Measurements from ENCODE around the gene RBM5.
"Not testable (repeated sequence)": the region's sequence is repeated elsewhere in the genome, so short reads cannot be mapped to it uniquely, and the experiment has no call there.

RBM5 gene

GRCh38 chr3:50088725-50089608 is at the start of gene RBM5:
TSS of gene RBM5 (plus strand) at chr3:50088919. CDS start at chr3:50090435, 1,516 bp downstream.
- DNase-seq: peak; percentile 93 to 95

DNA sequence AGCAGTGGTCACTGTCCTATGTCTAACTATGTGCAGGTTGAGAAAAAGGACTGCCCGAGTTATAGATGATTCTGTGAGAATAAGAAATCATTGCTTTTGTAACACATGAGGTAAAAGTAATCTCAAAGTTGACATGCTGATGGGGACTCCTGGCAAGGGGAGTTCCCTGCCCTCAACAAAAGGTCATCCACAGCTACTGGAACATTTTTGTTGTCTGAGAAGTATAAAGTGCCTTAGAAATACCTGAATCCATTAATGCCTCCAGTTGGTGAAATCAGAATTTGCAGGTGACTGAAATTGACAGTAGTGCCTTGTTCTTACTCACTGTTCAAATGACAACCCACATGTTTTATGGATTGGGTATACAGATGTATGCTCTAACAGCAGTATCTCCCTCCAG is 43.7 kb upstream of the RBM5 start:
- DNase-seq: no peak

- DNase-seq: no peak
These were observed 41.3 kb upstream of the RBM5 start for GRCh38 chr3:50047426-50047825.

- DNase-seq: no peak
These were observed 38.4 kb upstream of the RBM5 start for GRCh38 chr3:50050361-50050760.

GRCh38 chr3:50057756-50058155 is 31.0 kb upstream of the RBM5 start:
- no peak for DNase-seq

GRCh38 chr3:50068134-50068533 is 20.6 kb upstream of the RBM5 start:
- DNase-seq: no peak

DNA sequence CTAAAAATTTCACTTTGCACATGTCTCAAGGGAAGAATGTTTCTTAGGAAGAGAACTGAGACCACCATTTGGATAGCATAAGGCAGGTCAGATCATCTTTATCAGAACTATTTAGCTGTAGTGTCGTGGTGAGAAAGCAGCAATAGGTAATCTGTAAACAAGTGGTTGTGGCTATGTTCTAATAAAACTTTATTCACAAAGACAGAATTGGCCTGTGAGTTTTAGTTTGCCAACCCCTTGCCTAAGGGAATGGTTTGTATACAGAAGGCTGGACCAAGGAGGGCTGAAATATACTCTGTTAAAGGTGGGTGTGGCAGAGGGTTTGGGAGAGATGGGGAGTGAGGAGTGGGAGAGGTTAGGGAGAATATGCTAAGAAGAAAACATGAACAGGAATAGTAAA is 10.6 kb upstream of the RBM5 start:
- DNase-seq: no peak

GRCh38 chr3:50078622-50079021 is 10.1 kb upstream of the RBM5 start:
- DNase-seq: no peak

DNA sequence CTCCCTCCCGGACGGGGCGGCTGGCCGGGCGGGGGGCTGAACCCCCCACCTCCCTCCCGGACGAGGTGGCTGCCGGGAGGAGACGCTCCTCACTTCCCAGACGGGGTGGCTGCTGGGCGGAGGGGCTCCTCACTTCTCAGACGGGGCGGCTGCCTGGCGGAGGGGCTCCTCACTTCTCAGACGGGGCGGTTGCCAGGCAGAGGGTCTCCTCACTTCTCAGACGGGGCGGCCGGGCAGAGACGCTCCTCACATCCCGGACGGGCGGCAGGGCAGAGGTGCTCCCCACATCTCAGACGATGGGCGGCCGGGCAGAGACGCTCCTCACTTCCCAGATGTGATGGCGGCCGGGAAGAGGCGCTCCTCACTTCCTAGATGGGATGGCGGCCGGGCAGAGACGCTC is 3.8 kb upstream of the RBM5 start:
- not testable (repeated sequence) for DNase-seq

DNA sequence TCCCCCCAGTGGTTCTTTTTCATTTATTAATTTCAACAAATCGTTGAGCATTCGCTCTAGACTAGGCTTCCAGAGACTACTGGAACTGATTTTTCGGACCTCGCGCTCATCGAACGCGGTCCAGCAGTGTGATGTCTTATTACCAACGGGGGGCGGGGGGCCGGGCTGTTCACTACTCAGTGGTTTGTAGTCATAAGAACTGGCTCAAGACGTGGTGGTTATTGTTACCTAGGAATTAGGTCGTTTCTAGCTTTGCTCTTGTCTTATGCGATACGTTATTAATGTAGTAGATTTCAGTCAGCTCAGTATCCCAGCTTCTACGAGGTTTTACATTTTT is 858 bp downstream of the RBM5 start:
- peak; percentile 22 to 23 for DNase-seq

DNA sequence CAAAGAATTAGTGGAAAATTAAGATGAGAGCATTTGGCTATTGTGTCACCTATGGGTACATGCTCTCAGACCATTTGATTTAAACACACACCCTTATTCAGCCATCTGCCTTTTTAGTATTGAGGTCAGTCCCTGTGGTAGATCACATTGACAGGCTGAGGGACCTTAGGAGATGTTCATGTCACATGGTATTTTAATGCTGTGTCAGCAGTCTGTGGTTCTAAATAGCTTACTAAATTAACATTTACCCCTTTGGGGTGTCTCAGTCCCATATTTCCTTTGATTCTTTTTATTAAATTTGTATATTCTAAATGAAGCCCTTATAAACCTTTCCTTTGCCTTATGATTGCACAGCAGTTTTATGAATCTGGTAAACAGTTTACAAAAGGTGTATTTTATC is 2.3 kb downstream of the RBM5 start:
- DNase-seq: no peak

DNA sequence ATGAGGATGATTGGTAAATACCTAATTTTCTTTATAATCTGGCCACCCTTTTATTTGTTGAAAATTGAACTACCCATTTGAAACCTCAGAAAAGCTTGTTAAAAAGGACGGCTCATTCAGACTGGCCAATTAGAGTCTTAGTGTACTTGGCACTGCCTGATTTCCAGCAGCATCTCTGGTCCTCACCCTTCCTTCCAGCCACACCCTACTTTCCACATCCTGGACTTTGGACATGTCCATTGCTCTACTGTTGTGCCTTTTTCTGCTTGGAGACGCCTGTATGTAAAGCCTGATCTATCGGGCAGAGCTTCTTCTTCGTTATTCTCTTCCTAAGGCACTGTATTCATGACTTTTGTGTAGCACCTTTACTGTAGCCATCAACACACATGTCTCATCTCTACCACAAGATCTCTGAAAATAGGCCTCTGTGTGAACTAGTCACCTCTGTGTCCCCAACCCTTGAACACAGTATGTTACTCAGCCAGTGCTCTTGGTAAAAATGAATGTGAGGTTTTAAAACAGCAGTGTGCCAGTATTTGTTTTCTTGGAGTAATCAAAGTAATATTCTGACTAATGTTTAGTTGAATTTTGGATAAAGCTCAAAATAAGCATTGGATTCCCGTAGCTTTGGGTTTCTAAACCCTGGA is 6.8 kb downstream of the RBM5 start:
- DNase-seq: no peak

DNA sequence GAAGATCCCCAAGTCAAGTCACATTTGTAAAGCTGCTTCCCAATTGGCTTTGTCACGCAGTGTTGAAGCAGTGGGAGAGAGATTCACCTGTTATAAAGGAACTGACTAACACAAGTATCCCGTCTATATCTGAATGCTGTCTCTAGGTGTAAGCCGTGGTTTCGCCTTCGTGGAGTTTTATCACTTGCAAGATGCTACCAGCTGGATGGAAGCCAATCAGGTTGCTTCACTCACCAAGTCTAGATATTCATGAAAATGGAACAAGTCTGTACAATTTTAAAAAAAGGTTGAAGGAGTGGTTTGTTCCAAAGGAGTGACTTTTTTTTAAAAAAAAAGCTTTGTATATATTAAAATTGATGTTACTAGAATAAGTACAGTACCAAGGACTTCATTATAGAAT is 11.7 kb downstream of the RBM5 start:
- no peak for DNase-seq

DNA sequence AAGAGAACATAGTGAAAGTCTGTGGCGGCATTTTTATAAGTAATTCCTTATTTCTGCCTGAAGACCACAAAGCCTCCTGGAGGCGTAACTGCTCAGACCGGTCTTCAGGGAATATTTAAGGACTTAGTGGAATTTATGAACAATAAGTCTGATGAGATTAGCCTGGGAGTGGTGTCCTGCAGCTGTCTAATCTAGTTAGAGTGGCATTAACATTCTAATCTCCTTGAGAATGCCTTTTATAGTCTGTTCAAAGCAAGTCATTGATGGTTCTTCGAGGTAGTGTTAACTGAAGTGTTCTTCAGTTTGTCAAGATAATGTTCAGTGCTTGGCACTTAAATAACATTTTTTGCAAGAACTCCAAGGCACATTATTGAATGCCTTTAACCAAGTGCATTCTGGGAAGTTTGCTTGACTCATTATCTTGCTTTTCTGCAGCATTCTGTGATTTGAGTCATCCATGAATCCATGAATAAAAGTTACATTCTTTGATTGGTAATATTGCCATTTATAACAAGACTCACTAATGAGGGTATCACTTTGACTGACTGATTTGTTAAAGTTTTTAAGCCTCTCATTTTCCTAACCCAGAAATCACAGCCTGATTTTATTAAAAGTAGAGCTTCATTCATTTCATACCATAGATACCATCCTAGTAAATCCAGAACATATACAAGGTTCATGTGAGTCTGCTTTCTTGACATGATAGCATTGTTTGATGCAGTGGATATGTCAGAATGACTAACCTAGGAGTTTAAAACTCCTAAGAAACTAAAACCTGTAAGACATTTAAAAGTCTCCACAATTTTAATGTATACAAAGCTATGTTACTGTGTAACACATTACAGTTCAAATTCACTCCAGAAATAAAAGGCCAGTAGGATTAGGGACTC is 12.5 kb downstream of the RBM5 start:
- DNase-seq: no peak

GRCh38 chr3:50102558-50102957 is 13.8 kb downstream of the RBM5 start:
- no peak for DNase-seq

GRCh38 chr3:50111757-50112156 is 23.0 kb downstream of the RBM5 start:
- no peak for DNase-seq

DNA sequence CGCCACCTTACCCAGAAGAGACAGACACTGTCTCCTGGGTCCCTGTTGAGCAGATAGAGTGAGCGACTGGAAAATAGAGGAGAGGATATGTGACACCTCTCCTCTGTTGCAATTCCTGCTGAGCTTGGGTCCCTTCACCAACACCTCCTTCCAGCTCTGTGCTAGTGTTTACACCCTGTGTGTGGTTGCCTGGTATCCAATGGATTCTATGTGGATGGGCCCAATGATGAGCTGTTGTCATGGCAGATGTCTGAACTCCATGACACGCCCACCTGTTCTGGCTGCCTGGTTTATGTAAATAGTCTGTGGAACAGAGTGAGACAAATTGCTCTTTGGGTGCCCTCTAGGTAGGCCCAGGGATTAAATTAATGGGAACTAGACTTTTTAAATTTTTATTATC is 23.7 kb downstream of the RBM5 start:
- no peak for DNase-seq

GRCh38 chr3:50117120-50117519 is 28.4 kb downstream of the RBM5 start:
- DNase-seq: no peak

DNA sequence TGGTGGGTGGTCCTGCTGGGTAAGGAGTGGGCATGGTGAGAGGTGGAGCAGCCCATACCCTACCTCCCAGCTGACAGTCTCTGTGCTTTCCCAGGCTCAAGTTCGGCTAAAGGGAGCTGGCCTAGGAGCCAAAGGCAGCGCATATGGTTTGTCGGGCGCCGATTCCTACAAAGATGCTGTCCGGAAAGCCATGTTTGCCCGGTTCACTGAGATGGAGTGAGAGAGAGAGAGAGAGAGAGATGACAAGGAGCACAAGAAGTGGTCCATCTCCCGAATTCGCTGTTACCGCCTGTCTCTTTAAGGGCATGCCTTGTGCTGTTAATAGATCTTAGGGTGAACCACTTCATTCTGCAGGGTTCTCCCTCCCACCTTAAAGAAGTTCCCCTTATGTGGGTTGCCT is 29.5 kb downstream of the RBM5 start:
- no peak for DNase-seq

- DNase-seq: no peak
These were observed 31.1 kb downstream of the RBM5 start for GRCh38 chr3:50119786-50120185.

- DNase-seq: no peak
These were observed 31.8 kb downstream of the RBM5 start for GRCh38 chr3:50120364-50121071.

DNA sequence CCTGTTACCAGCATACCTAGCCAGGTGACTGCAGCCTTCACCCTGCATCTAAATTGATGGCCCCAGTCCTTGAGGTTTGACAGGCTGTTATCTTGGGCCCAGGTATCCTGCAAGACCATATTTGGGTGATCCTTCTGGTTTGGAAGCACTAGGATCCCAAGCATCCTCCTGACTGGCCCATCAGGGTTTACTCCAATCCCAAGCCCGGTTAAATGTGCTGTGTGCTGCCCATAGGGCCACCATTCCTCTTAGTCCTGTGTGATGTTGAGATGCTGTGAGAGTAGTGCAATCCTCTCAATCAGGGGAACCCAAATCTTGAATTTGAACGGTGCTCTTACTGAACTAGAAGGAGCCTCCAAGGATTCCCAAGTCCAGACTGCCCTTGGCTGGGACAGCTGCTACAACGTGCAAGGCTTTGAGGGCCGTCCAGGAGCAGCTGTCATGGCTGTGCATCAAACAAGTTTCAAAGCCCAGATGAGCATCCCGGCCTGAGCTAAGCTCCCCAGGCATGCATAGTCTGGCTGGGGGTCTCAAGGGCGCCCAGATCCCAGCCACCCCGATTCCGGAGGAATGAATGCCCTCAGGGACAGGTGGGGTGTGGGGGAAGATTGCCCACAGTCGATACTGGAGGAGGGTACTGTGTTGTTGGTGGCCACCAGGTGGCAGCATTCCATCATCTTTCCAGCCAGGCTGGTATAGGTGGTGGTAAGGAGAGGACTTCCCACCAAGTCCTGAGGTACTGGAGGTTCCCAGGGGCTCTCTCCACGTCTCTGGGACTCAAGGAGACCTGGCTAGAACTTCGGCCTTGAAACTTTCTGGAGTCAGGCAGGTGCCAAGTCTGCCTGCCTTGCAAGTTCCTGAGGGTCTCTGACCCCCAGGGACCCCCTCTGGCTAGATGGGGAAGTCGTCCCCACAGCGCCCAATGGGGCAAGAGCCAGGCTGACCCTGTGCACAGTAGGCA is 32.6 kb downstream of the RBM5 start:
- DNase-seq: peak; percentile 76 to 79

Data from activated CD4-positive, alpha-beta T cell treated with anti-CD3 and anti-CD28 coated beads, Interleukin-2, amount 50 U/mL, for 48 hours (primary cell).